GM19025 (cell line): Measurements from ENCODE around the gene TP63.

Experiments
- ATAC-seq: cut with Tn5 transposase; IDR thresholded peaks from one replicate; pipeline ENCODE4 v1.9.1; 2021; ENCODE audit warnings: mild to moderate bottlenecking, low read depth, moderate library complexity; ENCODE audit not compliant: unreplicated experiment

The TP63 gene

DNA sequence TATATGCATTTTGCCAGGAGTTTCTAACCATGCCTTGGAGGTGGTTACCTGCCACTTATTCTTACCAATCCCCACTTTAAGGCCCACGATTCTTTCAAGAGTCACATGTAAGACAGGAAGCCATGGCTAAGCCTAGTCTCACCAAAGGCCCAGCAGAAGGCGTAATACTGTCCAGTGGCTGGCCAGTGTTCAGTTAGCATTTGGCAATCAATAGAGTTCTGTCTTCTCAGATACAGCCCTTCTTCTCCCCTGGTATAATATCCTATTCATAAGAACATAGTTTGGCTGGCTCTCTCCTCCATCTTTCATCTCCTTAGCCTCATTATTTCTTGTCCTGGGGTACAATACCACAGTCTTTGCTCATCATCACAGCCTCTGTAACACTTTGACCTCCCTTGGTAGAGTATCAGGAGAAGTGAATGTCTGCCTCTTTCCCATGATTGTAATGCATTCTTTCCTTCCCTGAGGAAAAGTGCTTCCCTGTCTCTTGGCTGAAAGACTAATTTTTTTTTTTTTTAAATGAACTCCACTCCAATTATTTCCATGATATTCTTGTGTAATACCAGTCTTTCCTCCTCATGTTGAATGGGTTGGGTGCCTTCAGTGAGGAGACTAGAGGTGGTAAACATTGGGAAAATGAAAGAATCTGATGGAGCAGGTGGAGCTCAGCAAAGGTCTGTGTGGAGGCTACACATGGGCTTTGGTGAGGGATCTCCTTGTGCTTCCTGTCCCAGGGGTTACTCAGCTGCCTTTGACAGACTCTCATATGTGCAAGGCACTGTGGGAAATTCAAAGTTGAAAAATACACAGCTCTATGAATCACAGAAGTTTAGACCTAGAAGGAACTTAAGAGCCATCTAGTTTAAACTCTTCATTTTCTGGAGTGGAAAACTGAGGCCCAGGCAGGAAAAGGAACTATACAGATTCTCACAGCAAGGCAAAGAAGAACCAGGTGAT is 271.3 kb downstream of the TP63 start:
- no peak for ATAC-seq

DNA sequence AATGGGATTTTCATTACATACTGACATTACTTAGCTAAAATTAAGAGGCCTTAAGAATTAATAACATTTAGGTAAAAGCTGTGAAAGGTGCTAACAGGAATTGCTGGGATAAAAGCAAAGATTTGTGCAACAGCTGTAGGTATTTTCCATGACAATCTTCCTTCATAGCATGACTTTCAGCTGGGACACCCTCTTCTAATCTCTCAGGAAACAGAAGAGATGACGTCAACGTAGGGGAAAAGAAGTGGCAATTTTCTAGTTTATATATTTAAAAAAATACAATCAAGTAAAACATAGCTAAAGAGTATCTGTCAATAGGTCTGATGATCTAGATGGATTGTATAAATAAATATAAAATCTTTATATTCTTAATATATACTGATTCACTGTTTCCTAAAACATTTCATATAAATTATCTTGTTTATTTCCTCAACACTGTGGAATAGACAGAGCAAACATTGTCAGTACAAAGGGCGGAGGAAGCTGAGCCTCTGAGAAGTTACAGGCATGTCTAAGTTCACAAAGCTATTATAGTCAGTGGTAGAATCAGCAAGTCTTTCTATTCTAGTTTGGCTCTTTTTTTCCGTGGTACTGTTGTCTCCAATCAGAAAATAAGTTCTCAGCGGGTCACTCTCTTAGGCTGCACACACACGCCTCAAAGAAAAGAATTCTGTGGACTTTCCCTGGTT is 272.5 kb downstream of the TP63 start:
- ATAC-seq, result no peak

- no peak for ATAC-seq
Measured at GRCh38 chr3:189907803-189908202, 276.6 kb downstream of the TP63 start.

DNA sequence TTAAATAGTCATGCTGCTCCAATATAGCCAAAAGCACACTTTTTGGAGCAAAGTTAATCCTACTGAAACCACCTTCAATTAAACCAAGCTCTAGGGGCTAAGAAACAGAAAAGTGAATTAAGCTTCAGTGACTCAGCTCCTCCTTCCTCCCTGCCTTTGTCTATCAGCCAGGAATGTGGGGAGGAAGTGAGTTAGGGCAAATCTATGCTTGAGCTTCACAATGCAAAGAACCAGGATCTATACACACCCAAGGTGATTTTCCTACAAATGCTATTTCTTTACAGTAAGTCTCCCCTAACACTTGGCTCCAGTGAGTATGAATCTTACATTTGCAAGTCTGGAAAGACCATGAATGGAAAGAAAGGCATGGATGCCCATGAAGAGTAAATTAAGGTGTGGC is 277.5 kb downstream of the TP63 start:
- no peak for ATAC-seq

DNA sequence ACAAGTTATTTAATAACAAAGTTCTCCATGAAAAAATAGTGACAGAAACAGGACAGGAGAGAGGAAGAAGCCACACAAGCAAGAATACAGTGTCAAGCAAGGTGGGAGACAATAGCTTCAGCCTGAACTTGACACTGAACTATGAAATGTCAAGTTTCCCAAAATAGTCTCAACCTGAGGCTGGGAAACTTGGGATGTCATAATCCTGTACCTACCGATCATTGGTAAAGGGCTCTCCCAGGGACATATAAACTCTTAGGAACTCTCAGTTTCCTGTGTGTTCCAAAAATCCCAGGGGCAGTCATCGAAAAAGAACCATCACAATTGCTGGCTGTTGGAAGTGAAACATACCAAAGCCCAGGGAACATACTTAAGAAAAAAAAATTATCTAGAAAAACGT is 277.9 kb downstream of the TP63 start:
- no peak for ATAC-seq

DNA sequence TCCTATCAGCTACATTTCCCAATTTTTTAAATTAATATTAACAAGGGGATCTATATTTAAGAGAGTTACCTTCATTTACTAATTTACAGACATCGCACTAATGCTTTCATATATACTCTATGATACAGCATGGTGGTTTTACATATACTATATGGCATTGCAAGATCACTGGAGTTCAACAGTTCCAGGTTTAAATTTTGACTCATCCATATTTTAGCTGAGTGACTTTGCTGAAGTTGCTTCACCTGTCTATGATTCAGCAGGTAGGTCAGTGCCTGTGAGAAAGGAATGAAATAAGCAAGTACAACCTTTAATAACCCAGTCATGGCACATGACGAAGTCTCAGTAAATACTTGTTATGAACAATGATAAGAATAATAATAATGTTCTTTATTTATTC is 278.4 kb downstream of the TP63 start:
- ATAC-seq, result no peak

DNA sequence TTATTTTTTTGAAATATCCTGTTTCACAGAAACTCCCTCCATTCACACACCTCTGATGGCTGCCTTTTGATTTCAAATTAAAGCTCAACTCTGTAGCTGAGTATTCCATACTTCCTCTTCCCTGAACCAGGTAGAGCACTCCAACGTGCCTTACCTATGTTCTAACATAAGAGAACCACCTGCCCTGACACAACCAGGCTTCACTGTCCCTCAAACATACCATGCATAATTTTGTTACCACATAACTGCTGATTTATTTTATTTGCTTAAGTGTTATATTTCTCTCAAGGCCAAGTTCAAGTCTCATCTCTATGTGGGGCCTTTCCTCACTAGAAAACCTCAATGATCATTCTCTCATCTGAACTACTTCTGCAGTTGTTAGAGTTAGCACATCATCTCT is 279.8 kb downstream of the TP63 start:
- no peak for ATAC-seq

DNA sequence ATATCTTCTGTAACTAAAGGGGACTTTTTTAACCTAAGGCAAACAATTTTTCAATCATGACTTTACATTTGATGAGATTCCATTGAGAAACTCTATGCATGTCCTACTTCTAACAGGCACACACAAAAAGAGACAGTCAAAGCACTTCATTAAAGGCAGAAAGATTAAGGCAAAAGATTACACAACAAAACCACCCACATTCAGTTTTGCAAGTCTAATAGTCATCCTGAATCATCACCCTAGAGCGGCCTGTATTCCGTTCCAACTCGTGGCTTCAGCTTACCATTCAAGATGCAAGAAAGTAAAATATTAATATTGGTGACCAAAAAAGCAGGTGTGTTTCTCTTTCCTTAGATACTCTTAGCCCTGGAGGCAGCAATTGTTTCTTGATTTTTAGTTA is 283.6 kb downstream of the TP63 start:
- no peak for ATAC-seq

DNA sequence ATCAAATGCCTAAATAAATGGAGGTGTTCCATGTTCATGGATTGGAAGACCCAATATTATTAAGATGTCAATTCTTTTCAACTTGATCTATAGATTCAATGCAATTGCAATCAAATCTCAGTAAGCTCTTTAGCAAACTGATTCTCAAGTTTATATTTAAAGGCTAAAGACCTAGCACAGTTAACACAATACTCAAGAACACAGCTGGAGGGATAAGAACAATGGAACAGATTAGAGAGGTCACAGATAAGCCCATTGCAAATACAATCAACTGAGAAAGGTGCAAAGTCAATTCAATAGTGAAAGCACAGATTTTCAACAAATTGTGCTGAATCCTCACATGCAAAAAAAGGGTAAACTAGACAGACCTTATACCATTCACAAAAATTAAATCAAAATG is 290.6 kb downstream of the TP63 start:
- no peak for ATAC-seq

DNA sequence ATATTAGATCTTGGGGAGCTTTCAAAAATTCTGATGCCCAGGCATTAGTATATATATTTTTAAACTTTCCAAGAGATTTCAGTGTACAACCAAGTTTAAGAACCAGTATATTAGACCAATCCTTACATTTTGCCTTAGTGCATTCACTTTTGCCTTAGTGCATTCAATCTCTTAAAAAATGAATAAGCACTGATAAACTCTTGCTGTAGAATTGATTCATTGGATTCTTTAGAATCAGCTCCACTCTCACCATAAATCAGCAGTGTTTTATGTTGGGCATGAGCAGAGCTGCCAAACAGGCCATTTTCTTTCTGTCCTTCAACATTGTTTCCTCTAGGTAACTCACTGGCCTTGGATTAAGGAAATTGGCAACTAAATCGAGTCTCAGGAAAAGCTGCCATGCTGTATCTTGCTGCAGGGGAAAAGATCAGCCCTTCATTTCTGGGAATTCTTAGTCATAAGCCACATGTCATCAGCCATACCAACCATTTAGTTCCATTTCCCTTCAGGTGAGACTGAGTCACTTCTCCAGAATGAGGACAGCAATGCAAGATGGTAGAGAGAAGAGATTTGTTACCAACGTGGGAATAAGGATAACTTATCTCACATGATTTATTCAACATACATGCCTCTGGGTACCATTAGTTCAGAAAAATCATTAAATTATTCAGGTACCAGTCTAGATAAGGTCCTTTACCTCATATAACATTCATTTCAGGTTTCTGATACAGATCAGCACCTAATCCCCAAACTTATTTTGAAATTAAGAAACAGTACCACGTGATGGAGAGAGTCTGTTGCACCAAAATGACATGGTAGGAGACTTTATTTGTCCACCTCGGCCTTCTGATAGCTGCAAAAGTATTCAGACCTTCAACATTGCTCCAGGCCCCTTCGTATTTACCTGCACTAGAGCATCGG is 297.0 kb downstream of the TP63 start:
- ATAC-seq, result no peak

- ATAC-seq, result no peak
Measured at GRCh38 chr3:189936201-189936945, 305.2 kb downstream of the TP63 start.

GRCh38 chr3:189937302-189938127 is 306.3 kb downstream of the TP63 start:
- no peak for ATAC-seq

DNA sequence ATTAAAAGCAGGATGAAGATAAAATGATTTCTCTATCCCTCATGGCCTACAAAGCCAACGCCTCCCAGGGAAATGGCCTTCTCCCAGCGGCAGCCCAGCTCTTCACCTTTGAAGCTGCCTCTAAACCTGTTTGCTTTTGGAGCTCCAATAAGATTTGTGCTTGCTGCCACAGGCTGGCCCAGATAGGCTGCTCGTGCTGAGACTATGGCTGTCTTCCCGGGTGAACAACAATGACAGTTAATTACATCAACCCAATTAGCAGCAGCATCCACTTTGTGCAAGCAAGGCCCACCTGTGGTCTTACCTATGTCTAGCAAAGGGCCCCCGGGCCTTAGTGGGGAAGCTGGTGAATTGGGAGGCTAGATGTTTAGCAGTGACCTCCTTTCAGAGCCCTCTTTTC is 309.9 kb downstream of the TP63 start:
- no peak for ATAC-seq

DNA sequence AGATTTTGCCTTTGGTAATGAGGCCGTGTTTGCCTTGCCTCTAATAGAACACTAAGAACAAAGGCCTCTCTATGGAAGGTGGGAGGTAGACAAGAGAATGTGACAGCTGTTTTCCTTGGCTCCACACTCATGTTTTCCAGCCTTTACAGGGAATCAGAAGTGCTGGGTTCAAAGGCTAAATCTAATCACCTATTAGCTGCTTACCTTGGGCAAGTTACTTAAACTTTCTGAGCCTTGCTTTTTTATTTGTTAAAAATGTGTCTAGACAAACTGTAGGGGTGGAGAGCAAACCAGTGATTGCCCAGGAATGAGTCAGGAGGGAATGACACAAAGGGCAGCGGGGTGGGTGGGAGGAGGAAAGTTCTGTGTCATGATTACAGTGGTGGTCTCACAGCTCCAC is 310.5 kb downstream of the TP63 start:
- no peak for ATAC-seq

DNA sequence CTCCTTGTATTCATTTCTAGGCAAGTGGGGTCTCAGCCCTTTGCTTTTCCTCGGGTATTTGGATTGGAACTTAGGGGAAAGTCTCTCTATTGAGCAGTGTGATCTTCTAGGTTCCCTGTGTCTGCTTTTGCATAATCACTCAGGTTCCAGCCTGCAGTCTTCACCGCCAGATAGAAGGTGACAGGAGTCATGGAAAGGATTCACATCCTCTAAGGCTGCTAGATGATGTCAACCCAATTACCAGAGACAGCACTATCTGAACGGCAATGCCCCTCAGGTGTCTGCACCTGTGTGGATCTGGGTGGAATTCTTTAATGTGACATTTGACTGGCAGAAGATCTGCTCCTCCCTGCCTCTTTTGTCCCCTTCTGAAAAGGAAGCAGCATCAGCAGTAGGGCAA is 311.8 kb downstream of the TP63 start:
- no peak for ATAC-seq

GRCh38 chr3:189944285-189945145 is 313.3 kb downstream of the TP63 start:
- no peak for ATAC-seq

GRCh38 chr3:189945935-189946709 is 314.9 kb downstream of the TP63 start:
- ATAC-seq, result no peak
